Measurements from ENCODE around the gene ABCC2. TPM values are rescaled to one million over a fixed set of nuclear protein-coding genes. Genes with fewer than 3 reads are reported as not detected.

ABCC2 gene
- total and polyA plus RNA-seq, 9 of the 15 experiments (the other 6 are each of a cell fraction or from before 2014, with no cell fraction given): 0.03 to 0.18 (median 0.10) TPM; not detected in 1

- TF ChIP-seq MGA (IDR thresholded peaks at IDR 0.05): 0 out of 2 replicates have a peak, but pooled peaks have one; percentile 21
- TF ChIP-seq ARID2 (IDR thresholded peaks at IDR 0.05): no peak
- no peak for TF ChIP-seq SREBF2 (CRISPR knock-in tag; IDR thresholded peaks at IDR 0.05)
- TF ChIP-seq L3MBTL2 (IDR thresholded peaks at IDR 0.05): peak; percentile 25; the same call in 1 of the 2 replicates
- no peak for TF ChIP-seq POLR3A (IDR thresholded peaks at IDR 0.05; ENCODE audit: borderline replicate concordance, extremely low read depth, insufficient read depth, insufficient read length)
- TF ChIP-seq ADNP (tag; IDR thresholded peaks at IDR 0.05): no peak
- TF ChIP-seq, protein P1, sequence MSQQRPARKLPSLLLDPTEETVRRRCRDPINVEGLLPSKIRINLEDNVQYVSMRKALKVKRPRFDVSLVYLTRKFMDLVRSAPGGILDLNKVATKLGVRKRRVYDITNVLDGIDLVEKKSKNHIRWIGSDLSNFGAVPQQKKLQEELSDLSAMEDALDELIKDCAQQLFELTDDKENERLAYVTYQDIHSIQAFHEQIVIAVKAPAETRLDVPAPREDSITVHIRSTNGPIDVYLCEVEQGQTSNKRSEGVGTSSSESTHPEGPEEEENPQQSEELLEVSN (IDR thresholded peaks at IDR 0.05; ENCODE audit: borderline replicate concordance in 1 of 2, extremely low read depth in 1 of 2, insufficient read depth in 1 of 2, insufficient read length in 1 of 2, low read depth in 1 of 2, low read length in 1 of 2, poor library complexity in 1 of 2, severe bottlenecking in 1 of 2): peak in 1 of 2 experiments; percentile 37
- no peak for TF ChIP-seq WHSC1 (IDR thresholded peaks at IDR 0.05; ENCODE audit: low read length)
Observed at GRCh38 chr10:99869581-99870122, 87.2 kb downstream of the ABCC2 start (continued).
